IMR-90 (cell line): ENCODE measurements around the gene CD27. TPM values are rescaled to one million over a fixed set of nuclear protein-coding genes. Genes with fewer than 3 reads are reported as not detected.

Experiments
- ATAC-seq: fragments of 200-7000 bp; cut with Tn5 transposase; 2 replicates; pipeline ENCODE4 v1.9.1; 2020; ENCODE audit warnings: low read depth, mild to moderate bottlenecking, moderate library complexity
- BruUV-seq: library from RNA; stranded (reverse); fragments of 400-500 nt; replicated peaks from 2 replicates; lab custom pipeline; 2021; lab: Mats Ljungman, UMichigan
- CTCF ChIA-PET: fragments of 300-600 bp; formaldehyde crosslinking; extraction: SDS; loops from one replicate; lab custom pipeline; 2021; ENCODE audit warnings: antibody characterized with exemption; lab: Yijun Ruan, JAX
- POLR2A ChIA-PET: fragments of 300-600 bp; sonication (Branson Sonifier 250); formaldehyde crosslinking; loops from one replicate; lab custom pipeline; 2022; ENCODE audit warnings: antibody characterized with exemption; ENCODE audit not compliant: unreplicated experiment; lab: Charles Lee
- DNase-seq: peaks from one replicate; pipeline ENCODE4 v3.0.0; 2013
- H2AFZ ChIP-seq: replicated peaks from 2 replicates; pipeline ENCODE3; 2013; ENCODE audit warnings: low read length, mild to moderate bottlenecking; ENCODE audit not compliant: poor library complexity
- H2AK5ac ChIP-seq: 2 replicates; pipeline ENCODE4 v1.6.1; 2013; ENCODE audit warnings: low read depth, low read length, inconsistent platforms
- H2AK9ac ChIP-seq: replicated peaks from 2 replicates; pipeline ENCODE3; 2013; ENCODE audit warnings: mild to moderate bottlenecking, low read depth, low read length, moderate library complexity; ENCODE audit not compliant: poor library complexity
- H2BK120ac ChIP-seq: 2 replicates; pipeline ENCODE4 v1.6.1; 2013; ENCODE audit warnings: low read depth, low read length, inconsistent platforms
- H2BK15ac ChIP-seq: 3 replicates; pipeline ENCODE4 v1.6.1; 2013; ENCODE audit warnings: low read depth, low read length, inconsistent platforms
- H2BK20ac ChIP-seq: 2 replicates; pipeline ENCODE4 v1.6.1; 2013; ENCODE audit warnings: low read depth, mild to moderate bottlenecking, inconsistent platforms, low read length, moderate library complexity
- H2BK5ac ChIP-seq: 2 replicates; pipeline ENCODE4 v1.6.1; 2013; ENCODE audit warnings: mild to moderate bottlenecking, low read depth, low read length, inconsistent platforms; ENCODE audit not compliant: poor library complexity, severe bottlenecking
- H3K14ac ChIP-seq: replicated peaks from 2 replicates; pipeline ENCODE4 v1.6.1; 2013; ENCODE audit warnings: low read depth, low read length, inconsistent platforms
- H3K18ac ChIP-seq: 2 replicates; pipeline ENCODE4 v1.6.1; 2013; ENCODE audit warnings: low read depth, low read length, control low read depth
- H3K23ac ChIP-seq: 2 replicates; pipeline ENCODE4 v1.6.1; 2013; ENCODE audit warnings: low read depth, low read length, inconsistent platforms
- H3K27ac ChIP-seq: 2 replicates; pipeline ENCODE4 v1.5.1; 2013; ENCODE audit warnings: mild to moderate bottlenecking, control low read depth, low read length; ENCODE audit not compliant: insufficient read depth
- H3K27me3 ChIP-seq: 2 replicates; pipeline ENCODE4 v1.6.1; 2013; ENCODE audit warnings: low read length; ENCODE audit not compliant: control insufficient read depth, insufficient read depth
- H3K36me3 ChIP-seq: 2 replicates; pipeline ENCODE4 v1.6.1; 2013; ENCODE audit warnings: low read length, mixed read lengths; ENCODE audit not compliant: control insufficient read depth, insufficient read depth
- H3K4ac ChIP-seq: 2 replicates; pipeline ENCODE4 v1.6.1; 2013; ENCODE audit warnings: low read depth, low read length, inconsistent platforms
- H3K4me1 ChIP-seq: 2 replicates; pipeline ENCODE4 v1.6.1; 2013; ENCODE audit warnings: low read length, mixed read lengths; ENCODE audit not compliant: control insufficient read depth, insufficient read depth
- H3K4me2 ChIP-seq: 2 replicates; pipeline ENCODE4 v1.6.1; 2013; ENCODE audit warnings: low read depth, mild to moderate bottlenecking, control low read depth, low read length, moderate library complexity
- H3K4me3 ChIP-seq: 2 replicates; pipeline ENCODE4 v1.5.1; 2013; ENCODE audit warnings: low read depth, mild to moderate bottlenecking, control low read depth, low read length, moderate library complexity; ENCODE audit not compliant: insufficient read depth
- H3K56ac ChIP-seq: 2 replicates; pipeline ENCODE4 v1.6.1; 2013; ENCODE audit warnings: low read length, inconsistent platforms; ENCODE audit not compliant: insufficient read depth; ENCODE audit errors: extremely low read depth
- H3K79me1 ChIP-seq, 2 experiments: 2 replicates each; pipeline ENCODE4 v1.6.1; 2013; ENCODE audit warnings: low read length in 2 of 2, inconsistent platforms in 1 of 2, low read depth in 1 of 2
- H3K9ac ChIP-seq: 2 replicates; pipeline ENCODE4 v1.6.1; 2013; ENCODE audit warnings: low read depth, low read length, control low read depth
- H3K9me1 ChIP-seq: 2 replicates; pipeline ENCODE4 v1.6.1; 2013; ENCODE audit warnings: low read length, inconsistent platforms; ENCODE audit not compliant: insufficient read depth
- H3K9me3 ChIP-seq: 2 replicates; pipeline ENCODE4 v1.6.1; 2013; ENCODE audit warnings: low read length; ENCODE audit not compliant: control insufficient read depth, insufficient read depth
- H4K20me1 ChIP-seq: 2 replicates; pipeline ENCODE4 v1.6.1; 2013; ENCODE audit warnings: low read length, inconsistent platforms; ENCODE audit not compliant: insufficient read depth
- H4K5ac ChIP-seq: 2 replicates; pipeline ENCODE4 v1.6.1; 2013; ENCODE audit warnings: mild to moderate bottlenecking, low read depth, low read length, control low read depth
- H4K8ac ChIP-seq, 2 experiments: 2 replicates each; pipeline ENCODE4 v1.6.1; 2013; ENCODE audit warnings: low read depth in 2 of 2, low read length in 2 of 2, control low read depth in 1 of 2, inconsistent platforms in 1 of 2
- H4K91ac ChIP-seq: 2 replicates; pipeline ENCODE4 v1.6.1; 2013; ENCODE audit warnings: low read depth, low read length, inconsistent platforms; ENCODE audit not compliant: insufficient read depth
- MAZ ChIP-seq: IDR thresholded peaks from 2 replicates; pipeline ENCODE4 v1.6.1; 2012; ENCODE audit warnings: low read depth, mild to moderate bottlenecking, low read length, improper control_type of control experiment, moderate library complexity, borderline replicate concordance
- NFE2L2 ChIP-seq: fragments of 150-350 bp; IDR thresholded peaks from 2 replicates; pipeline ENCODE4 v1.6.1; 2016; ENCODE audit warnings: low read depth, mild to moderate bottlenecking, low read length
- WGBS, 2 experiments: methylation state at CpG; one replicate each; pipeline versions ENCODE4 v1.1.5 to v1.1.7; 2013; ENCODE audit warnings: missing lambda C conversion rate in 2 of 2; ENCODE audit not compliant: insufficient read length in 1 of 2; ENCODE audit errors: extremely low coverage in 2 of 2; 5-methylcytosine and 5-hydroxymethylcytosine counted together
- dilution Hi-C: fragments of 300-500 bp; cut with HindIII; formaldehyde crosslinking; loops from one replicate; pipeline ENCODE4 v1.14.3; 2018; ENCODE audit warnings: low sequenced_read_pairs; ENCODE audit not compliant: unreplicated experiment
- in situ Hi-C: fragments of 300-500 bp; cut with MboI; formaldehyde crosslinking; loops from 3 replicates; pipeline ENCODE4 v1.14.3; 2019; ENCODE audit warnings: low sequenced_read_pairs, inconsistent platforms, mixed read lengths
- intact Hi-C: fragments of 100-400 bp; cut with micrococcal nuclease; formaldehyde crosslinking; loops from 2 replicates; pipeline ENCODE4 v1.10.0; 2022
- polyA plus RNA-seq, 3 experiments: library from polyadenylated mRNA; depleted of rRNA; stranded (reverse); fragments of >200 nt; gene quantifications; 2 replicates each; pipeline ENCODE4 v1.2.3, GENCODE V29; 2012; ENCODE audit warnings: low replicate concordance in 1 of 3
- total RNA-seq: library from RNA; depleted of rRNA; stranded (reverse); fragments of >200 nt; gene quantifications from 2 replicates; pipeline ENCODE4 v1.2.3, GENCODE V29; 2012

The CD27 gene
- total and polyA plus RNA-seq, 2 of the 4 experiments (the other 2 are of a cell fraction): 0.07 TPM; not detected in 1

- ATAC-seq (no peak), DNase-seq (no peak)
- H3K56ac ChIP-seq: no peak overlapping the region
- H3K4me3 ChIP-seq: no peak overlapping the region
- no peak overlapping the region for H2AFZ ChIP-seq
- no TSS peak for BruUV-seq
- H3K79me1 ChIP-seq: no peaks in the 10 kb centered on the region
- H3K9me1 ChIP-seq: 0 out of 2 replicates have a peak, but pooled peaks cover 2% of the 10 kb centered on the region
- no peak overlapping the region for H3K23ac ChIP-seq
- H4K5ac ChIP-seq: no peak overlapping the region
- H3K27ac ChIP-seq: no peak overlapping the region
- no peak overlapping the region for H3K14ac ChIP-seq
- H2BK120ac ChIP-seq: no peak overlapping the region
- POLR2A ChIA-PET: no interaction called here
- no peak overlapping the region for H2AK9ac ChIP-seq
- H3K4me1 ChIP-seq: peaks cover 2% of the 10 kb centered on the region; the same call in 1 of the 2 replicates
- H3K9me3 ChIP-seq: no peaks in the 10 kb centered on the region
- no peaks in the 10 kb centered on the region for H4K20me1 ChIP-seq
- no peak overlapping the region for H2BK20ac ChIP-seq
- H2BK15ac ChIP-seq: no peak overlapping the region
- TF ChIP-seq MAZ (no peak), NFE2L2 (no peak)
- dilution Hi-C loops: no loop called here
- no peak overlapping the region for H4K8ac ChIP-seq
- H3K4ac ChIP-seq: no peak overlapping the region
- H3K18ac ChIP-seq: no peak overlapping the region
- in situ Hi-C loops: no loop called here
- no peak overlapping the region for H4K91ac ChIP-seq
- no peak overlapping the region for H3K4me2 ChIP-seq
- CTCF ChIA-PET: interaction anchor here (1.0 kb wide), 1 partner anchor 22 kb away, joined by 3 read pairs; no protein-coding TSS in a partner anchor
- intact Hi-C loops: no loop called here
- no peak overlapping the region for H2AK5ac ChIP-seq
- H3K27me3 ChIP-seq: no peaks in the 10 kb centered on the region
- no peak overlapping the region for H3K9ac ChIP-seq
- no peak overlapping the region for H2BK5ac ChIP-seq
- peaks cover 15% of the 10 kb centered on the region for H3K36me3 ChIP-seq
- 60% methylated on average over 1 of the region's 9 CpGs; no CpG with 5 or more reads in 1 of the 2 experiments for WGBS, 2 experiments
Observed at GRCh38 chr12:6443361-6443983, 1.3 kb upstream of the CD27 start.
